Ishikawa (cell line): ENCODE results near the gene C3orf62.

Experiments used
- CEBPB ChIP-seq: IDR thresholded peaks from 2 replicates; pipeline ENCODE4 v1.6.1; 2012
- CREB1 ChIP-seq: IDR thresholded peaks from 2 replicates; pipeline ENCODE4 v1.6.1; 2012; ENCODE audit warnings: low read depth
- EGR1 ChIP-seq: IDR thresholded peaks from 2 replicates; pipeline ENCODE4 v1.6.1; 2012
- EP300 ChIP-seq: IDR thresholded peaks from 2 replicates; pipeline ENCODE4 v1.6.1; 2012; ENCODE audit warnings: borderline replicate concordance
- FOXM1 ChIP-seq: IDR thresholded peaks from 2 replicates; pipeline ENCODE4 v1.6.1; 2012; ENCODE audit warnings: low read depth, borderline replicate concordance
- NFIC ChIP-seq: IDR thresholded peaks from 2 replicates; pipeline ENCODE4 v1.6.1; 2012
- RAD21 ChIP-seq: IDR thresholded peaks from 2 replicates; pipeline ENCODE4 v1.6.1; 2012; ENCODE audit warnings: low read depth
- REST ChIP-seq: IDR thresholded peaks from 2 replicates; pipeline ENCODE4 v1.6.1; 2012; ENCODE audit warnings: low read depth, mild to moderate bottlenecking
- TAF1 ChIP-seq: IDR thresholded peaks from 2 replicates; pipeline ENCODE4 v1.6.1; 2012; ENCODE audit warnings: low read depth, mild to moderate bottlenecking
- TCF12 ChIP-seq: IDR thresholded peaks from 2 replicates; pipeline ENCODE4 v1.6.1; 2012; ENCODE audit warnings: low read depth
- TEAD4 ChIP-seq: IDR thresholded peaks from 2 replicates; pipeline ENCODE4 v1.6.1; 2012
- YY1 ChIP-seq: IDR thresholded peaks from 2 replicates; pipeline ENCODE4 v1.6.1; 2012; ENCODE audit warnings: low read depth
- ZBTB7A ChIP-seq: IDR thresholded peaks from 2 replicates; pipeline ENCODE4 v1.6.1; 2012; ENCODE audit warnings: low read depth
- TF ChIP-seq, protein P1 (sequence below): IDR thresholded peaks from 2 replicates; pipeline ENCODE4 v1.6.1; 2012
- TF ChIP-seq, protein P2 (sequence below): IDR thresholded peaks from 2 replicates; pipeline ENCODE4 v1.6.1; 2012

C3orf62 gene

DNA sequence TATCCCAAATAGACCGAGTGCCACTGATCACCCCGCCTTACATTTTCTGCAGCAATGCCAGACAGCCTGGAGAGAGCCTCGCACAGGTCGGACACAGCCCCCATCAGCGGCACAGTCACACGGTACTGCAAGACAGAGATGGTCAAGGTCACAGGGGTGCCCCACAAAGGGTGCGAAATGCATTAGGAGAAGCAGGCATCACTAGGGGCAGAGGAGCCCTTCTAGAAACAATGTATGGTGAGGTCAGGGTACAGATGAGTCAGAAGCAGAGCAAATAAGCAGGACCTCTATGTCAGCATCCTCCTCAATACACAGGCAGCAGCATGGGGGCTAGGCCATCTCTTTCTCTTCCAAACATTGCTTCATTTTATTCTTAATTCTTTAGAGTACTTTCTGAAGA lies 21.5 kb upstream of the C3orf62 start:
- TF ChIP-seq NFIC = no peak
- no peak for TF ChIP-seq YY1
- TF ChIP-seq EGR1 = no peak

DNA sequence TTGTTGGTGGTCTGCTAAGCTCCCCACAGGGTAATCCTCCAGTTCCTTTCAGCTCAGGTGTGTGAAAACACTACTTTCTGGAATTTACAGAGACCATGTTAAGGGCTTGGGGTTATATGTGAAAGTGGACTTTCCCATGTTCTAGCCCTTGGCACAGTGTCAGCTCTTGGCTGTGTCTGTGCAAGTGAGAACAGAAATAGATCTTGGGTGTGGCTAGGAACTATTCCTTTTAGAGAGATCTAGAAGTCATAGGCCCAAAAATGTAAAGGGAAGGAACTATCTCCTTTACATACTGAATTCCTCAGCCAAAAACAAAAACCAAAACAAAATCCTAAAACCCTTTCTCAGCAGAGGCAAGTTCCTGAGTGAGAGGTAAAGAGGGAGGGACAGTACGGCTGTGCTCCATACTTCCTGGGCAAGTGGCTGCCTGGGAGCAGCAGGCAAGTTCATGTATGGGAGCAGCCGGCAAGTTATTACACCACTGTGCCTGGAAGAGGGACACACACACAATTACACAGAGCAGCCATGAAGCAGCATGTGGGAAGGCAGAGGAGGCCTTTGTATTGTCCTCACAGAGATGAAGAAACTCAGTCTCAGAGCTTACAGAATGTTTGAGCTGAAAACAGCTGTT lies 19.9 kb upstream of the C3orf62 start:
- TF ChIP-seq FOXM1 = no peak
- TF ChIP-seq, protein P1, sequence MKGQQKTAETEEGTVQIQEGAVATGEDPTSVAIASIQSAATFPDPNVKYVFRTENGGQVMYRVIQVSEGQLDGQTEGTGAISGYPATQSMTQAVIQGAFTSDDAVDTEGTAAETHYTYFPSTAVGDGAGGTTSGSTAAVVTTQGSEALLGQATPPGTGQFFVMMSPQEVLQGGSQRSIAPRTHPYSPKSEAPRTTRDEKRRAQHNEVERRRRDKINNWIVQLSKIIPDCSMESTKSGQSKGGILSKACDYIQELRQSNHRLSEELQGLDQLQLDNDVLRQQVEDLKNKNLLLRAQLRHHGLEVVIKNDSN = no peak
- TF ChIP-seq TAF1 = no peak
- no peak for TF ChIP-seq TEAD4
- TF ChIP-seq TCF12 = no peak
- TF ChIP-seq REST = no peak
- no peak for TF ChIP-seq ZBTB7A
- TF ChIP-seq, protein P2, sequence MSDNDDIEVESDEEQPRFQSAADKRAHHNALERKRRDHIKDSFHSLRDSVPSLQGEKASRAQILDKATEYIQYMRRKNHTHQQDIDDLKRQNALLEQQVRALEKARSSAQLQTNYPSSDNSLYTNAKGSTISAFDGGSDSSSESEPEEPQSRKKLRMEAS = no peak
- no peak for TF ChIP-seq CREB1
- TF ChIP-seq NFIC = no peak
- no peak for TF ChIP-seq CEBPB

DNA sequence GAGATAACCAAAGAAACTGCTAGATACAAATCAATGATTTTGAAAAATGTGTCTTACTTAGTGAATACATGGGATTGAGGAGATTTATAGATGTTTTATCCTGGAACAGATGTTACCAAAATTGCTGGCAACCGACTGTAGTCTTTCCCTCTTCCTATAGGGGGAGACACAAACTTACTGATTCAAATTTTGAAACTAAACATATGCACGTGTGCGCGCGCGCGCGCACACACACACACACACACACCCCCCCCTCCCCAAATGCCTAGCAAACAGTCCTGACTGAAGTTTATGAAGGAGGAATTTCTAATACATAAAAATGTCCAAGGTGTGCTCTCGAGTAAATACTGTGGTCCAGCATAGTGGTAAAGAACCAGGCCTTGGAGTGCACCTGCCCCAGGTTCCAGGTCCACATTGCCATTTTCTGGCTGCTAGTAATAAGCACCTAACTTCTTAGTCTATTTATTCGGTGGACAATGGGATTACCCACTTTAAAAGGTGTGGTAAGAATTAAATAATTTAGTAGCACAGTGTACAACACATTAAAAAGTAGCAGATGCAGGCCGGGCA lies 18.5 kb upstream of the C3orf62 start:
- no peak for TF ChIP-seq ZBTB7A
- peak; percentile 61 for TF ChIP-seq RAD21
- TF ChIP-seq EGR1 = no peak
- no peak for TF ChIP-seq TAF1
- TF ChIP-seq CEBPB = no peak
- TF ChIP-seq, protein P2 = no peak
- TF ChIP-seq TCF12 = no peak
- no peak for TF ChIP-seq EP300
- no peak for TF ChIP-seq REST
- no peak for TF ChIP-seq NFIC
- TF ChIP-seq, protein P1 = no peak
- TF ChIP-seq CREB1 = no peak
- TF ChIP-seq FOXM1 = peak; percentile 52; the same call in 1 of the 2 replicates

GRCh38 chr3:49294343-49294742 lies 17.3 kb upstream of the C3orf62 start:
- TF ChIP-seq FOXM1 = no peak
- no peak for TF ChIP-seq REST
- TF ChIP-seq TCF12 = no peak
- no peak for TF ChIP-seq TAF1
- TF ChIP-seq CEBPB = no peak
- no peak for TF ChIP-seq RAD21
- TF ChIP-seq, protein P2 = no peak
- TF ChIP-seq ZBTB7A = no peak
- TF ChIP-seq TEAD4 = no peak
- TF ChIP-seq EP300 = no peak
- TF ChIP-seq YY1 = no peak
- TF ChIP-seq CREB1 = no peak
